ENCODE data around the gene CCDC188. TPM values are rescaled to one million over a fixed set of nuclear protein-coding genes. Genes with fewer than 3 reads are reported as not detected.

CCDC188 gene
- total RNA-seq, 2 experiments from 2014 or later = not detected

DNA sequence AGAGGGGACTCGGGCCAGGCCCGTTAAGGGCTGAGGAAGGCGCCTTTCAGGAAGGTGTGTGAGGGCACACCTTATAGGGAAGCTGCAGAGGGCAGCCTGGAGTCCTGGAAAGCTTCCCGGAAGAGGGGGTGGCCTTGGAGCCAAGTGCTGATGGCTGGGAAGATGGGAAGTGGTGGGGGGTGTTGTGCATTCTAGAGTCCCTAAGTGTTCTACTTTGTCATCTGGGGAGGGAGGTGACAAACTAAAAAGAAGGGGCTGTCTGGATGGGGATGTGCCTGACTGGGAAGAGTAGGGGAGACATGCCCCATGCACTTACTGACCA lies 12.5 kb downstream of the CCDC188 start:
- POLR2A ChIA-PET = no interaction called here
- CTCF ChIA-PET = interaction anchor here (0.8 to 1.6 kb wide), 2 partner anchors 9 to 147 kb away, joined by 3 to 5 read pairs; no protein-coding TSS in a partner anchor

DNA sequence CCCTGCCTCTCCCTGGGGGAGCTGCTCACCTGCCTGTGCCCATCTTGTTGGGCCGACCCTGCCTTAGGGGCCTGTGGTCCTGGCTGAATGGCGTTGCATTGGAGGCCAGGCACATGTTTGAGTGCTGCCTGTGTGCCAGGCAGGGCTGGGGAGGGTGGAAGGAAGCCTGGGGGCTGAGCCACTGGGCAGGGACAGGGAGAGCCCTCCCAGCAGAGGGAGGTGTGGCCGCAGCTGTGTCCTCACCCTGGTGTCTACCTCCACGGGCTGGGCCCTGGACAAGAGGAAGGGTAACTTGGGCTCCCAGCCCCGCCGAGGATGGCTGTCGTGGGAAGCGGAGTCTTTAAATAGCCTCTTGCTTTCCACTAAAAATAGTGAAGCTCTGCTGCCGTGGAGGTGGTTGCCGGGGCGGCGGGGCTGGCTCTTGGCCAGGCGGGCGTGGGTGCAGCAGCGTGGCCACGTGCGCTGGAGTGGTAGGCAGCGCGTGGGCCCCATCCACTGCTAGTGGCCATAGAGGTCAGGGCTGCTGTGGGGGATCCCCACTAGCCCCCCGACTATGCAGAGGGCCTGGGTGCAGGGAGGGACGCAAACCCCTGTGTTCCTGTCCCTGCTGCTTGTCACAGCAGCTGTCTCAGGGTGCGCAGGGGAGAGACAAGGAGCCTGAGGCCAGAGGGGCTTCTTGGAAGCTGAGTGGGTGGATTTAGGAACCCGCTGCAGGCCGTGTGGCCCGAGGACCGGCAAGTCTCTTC lies 13.0 kb downstream of the CCDC188 start:
- CTCF ChIA-PET = interaction anchor here (1.6 kb wide), 1 partner anchor 9 kb away, joined by 5 read pairs; no protein-coding TSS in a partner anchor
- POLR2A ChIA-PET = no interaction called here

DNA sequence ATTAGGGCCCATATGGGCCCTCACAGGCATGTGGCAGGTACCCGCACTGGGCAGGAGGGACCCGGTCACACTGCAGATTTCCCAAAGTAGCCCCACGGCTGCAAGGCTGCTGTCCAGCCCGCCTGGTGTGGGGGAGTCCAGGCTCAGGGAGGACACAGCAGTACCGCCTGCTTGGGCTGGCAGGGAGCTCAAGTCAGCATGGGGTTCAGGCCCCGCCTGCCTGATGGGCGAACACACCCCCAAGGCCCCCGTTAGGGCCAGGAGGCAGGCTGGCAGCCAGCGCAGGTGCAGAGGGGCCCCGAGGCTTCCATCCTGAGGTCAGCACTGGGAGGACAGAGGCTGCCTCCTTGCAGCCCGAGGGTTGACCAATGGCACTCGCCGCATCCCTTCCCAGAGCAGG lies 13.7 kb downstream of the CCDC188 start:
- CTCF ChIA-PET = interaction anchor here (1.6 kb wide), 1 partner anchor 8 kb away, joined by 5 read pairs; no protein-coding TSS in a partner anchor

DNA sequence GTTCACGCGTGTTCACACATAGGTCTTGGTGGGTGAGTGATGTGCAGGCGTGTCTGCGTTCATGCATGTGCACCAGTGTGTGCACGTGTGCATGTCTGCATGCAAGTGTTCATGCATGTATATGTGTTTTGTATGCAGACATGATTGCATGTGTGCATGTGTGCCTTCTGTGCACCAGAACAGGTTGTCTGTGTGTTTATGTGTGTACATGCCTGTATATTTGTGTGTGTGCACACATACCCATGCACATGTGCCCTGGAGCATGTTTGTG lies 14.3 kb downstream of the CCDC188 start:
- ChIA-PET CTCF (interaction anchor here (1.6 kb wide), 1 partner anchor 7 kb away, joined by 5 read pairs; no protein-coding TSS in a partner anchor), POLR2A (no interaction called here)

More for the DNA sequence above, 13.7 kb downstream of the CCDC188 start:
- POLR2A ChIA-PET = no interaction called here

DNA sequence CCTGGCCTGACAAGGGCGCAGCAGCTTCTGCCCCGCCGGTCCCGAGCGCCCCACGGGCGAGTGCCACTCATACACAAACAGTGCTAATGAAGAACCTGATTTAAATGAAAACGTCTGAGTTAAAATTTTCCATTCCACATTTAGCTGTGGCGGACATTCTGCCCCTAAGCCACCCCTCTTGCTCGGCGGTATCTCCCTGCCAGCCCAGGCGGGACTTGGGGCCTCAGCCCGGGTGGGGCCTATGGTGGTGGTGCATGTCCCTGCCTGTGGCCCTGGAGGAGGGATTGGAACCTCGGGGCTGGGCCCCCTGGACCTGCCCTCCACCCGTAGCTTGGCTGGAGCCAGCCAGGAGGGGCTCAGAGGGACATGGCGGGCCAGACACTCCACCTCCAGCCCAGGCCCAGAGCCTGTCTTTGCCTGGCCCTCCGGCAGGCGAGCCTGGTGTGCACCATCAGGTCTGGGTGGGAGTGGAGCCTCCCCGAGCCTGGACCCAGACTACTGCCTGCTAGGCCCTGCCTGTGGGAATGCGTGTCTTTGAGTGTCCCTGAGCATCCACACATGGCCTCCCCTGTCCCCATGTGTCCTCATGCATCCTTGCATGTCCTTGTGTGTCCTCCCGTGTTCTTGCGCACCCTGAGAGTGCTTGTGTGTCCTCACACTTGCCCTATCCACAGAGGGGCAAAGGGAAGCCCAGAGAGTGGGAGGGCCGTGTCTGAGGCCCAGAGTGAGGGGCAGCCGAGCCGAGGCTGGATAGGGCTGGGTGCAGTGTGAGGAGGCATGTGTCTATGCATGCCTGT lies 14.9 kb downstream of the CCDC188 start:
- CTCF ChIA-PET = no interaction called here
- POLR2A ChIA-PET = no interaction called here

DNA sequence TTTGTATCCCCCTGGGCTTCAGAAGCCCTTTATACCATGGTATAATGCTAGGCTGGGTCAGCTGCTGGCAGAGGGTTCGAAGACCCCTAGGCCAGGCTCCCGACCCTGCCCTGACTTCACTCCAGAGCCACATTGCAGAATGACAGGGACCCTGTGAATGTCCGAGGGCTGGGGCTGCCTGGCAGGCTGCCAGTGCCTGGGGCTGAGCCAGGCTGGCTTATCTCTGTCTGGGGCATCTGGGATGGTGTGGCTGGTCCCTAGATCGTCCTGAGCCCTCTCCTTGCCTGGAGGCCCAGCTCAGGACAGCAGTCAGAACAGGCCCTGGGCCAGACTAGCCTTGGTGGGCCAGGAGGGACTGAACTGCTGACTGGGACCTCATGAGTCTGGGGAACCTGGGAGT lies 15.6 kb downstream of the CCDC188 start:
- POLR2A ChIA-PET = no interaction called here

DNA sequence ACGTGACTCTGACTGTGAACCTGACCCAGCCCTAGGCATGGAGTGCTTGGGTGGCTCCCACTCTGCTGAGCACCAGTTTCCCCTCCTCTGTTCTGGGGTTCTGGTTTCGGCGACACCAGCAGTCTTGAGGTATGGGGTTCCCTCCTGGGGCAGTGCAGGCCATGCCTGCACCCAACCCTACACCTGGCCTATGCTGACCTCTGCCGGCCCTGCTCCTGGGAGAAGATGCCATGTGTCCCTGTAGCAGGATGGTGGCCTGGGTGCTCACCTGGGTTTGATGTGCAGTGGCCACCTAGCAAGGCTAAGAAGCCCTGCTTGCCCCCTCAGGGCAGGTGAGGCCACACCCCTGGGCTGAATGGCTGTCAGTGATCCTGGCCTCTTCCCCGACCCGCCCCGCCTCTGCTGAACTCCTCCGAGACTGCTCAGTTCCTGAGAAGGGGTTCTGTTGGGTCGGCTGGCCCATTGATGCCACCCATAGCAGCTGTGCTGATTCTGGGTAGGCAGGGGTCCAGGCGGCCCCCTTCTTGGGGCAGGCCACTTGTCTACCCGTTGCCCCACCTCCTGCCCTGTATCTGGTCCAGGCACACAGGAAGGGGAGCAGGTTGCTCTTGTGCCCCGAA lies 16.8 kb downstream of the CCDC188 start:
- ChIA-PET CTCF (interaction anchor here (0.6 kb wide), 1 partner anchor 49 kb away, joined by 3 read pairs; no protein-coding TSS in a partner anchor), POLR2A (no interaction called here)

More for the DNA sequence above, 15.6 kb downstream of the CCDC188 start:
- CTCF ChIA-PET = no interaction called here

DNA sequence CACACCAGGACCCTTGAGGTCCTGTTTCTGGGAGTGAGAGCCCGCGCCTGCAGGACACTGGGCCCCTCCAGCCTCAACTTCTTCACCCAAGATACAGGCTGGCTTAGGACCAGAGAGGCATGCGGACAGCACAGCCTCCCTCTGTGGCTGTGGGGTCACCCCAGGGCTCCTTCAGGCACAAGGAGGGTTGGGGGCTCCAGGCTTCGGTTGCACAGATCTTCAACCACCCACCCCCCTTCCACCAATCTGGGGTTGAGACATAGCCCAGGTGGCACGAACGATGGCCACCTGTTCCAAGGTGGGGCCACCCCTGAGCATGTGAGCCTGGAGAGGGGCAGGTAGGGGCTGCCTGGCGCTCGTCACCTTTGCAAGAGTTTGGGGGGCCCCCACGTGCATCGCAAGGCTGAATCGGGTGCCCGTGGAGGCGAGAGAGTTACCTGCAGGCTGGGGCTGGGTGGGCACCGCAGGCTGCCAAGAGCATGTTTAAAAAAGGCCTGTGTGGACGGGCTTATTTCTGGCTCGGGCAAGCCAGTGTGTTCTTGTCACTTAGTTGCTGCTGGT lies 18.1 kb downstream of the CCDC188 start:
- ChIA-PET POLR2A (no interaction called here), CTCF (no interaction called here)

DNA sequence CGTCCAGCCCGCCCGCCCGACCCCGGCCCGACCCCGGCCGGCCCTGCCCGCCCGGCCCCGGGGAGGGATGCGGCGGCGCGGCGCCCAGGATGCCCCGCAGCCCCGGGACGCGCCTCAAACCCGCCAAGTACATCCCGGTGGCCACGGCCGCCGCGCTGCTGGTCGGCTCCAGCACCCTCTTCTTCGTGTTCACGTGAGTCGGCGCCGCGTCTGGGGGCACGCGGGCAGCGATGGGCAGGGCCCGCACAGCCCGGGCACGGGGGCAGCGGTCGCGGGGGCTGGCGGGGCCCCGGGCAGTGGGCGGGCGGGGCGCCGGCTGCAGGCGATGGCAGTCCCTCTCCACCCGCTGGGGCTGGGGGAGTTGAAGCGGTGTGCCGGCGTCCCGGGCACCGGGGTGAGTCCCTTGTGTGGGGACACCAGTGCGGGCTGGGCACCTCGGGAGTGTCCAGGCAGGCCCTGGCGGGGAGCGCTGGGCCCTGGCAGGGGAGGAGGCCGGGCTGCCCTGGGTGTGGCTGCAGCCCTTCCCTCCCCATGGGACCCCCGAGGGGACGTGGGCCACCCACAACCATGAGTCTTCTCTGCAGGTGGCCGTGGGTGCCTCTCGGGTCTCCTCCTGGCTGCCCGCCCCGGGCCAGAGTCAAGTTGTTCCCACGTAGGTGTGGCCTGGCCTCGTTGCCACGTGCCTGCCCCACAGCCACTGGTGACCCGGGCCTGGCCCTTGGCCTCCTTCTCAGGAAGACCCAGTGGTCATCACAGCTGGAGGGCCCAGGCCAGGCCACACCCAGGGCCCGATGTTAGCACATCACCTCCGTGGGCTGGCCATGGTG lies 18.8 kb downstream of the CCDC188 start:
- ChIA-PET CTCF (no interaction called here), POLR2A (no interaction called here)

DNA sequence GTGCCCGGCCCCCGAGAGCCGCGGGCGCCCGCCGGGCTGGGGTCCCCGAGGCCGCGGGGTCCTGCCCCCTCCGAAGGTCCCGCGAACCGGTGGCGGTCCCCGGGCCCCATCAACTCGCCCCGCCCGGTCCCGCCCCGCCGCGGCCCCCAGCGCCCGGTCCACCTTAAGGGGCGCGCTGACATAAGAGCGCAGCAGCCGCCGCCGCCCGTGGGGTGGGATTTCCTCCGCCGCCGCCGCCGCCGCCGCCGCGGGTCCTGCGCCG lies 19.3 kb downstream of the CCDC188 start, which contains the start of gene ZDHHC8:
Gene ZDHHC8, plus strand, starts transcription at position 208 of the 262 bp plus-strand sequence. CDS start 144 bp downstream, outside the sequence.
- POLR2A ChIA-PET = interaction anchor here (0.6 kb wide), 1 partner anchor 13 kb away, joined by 3 read pairs; no protein-coding TSS in a partner anchor

DNA sequence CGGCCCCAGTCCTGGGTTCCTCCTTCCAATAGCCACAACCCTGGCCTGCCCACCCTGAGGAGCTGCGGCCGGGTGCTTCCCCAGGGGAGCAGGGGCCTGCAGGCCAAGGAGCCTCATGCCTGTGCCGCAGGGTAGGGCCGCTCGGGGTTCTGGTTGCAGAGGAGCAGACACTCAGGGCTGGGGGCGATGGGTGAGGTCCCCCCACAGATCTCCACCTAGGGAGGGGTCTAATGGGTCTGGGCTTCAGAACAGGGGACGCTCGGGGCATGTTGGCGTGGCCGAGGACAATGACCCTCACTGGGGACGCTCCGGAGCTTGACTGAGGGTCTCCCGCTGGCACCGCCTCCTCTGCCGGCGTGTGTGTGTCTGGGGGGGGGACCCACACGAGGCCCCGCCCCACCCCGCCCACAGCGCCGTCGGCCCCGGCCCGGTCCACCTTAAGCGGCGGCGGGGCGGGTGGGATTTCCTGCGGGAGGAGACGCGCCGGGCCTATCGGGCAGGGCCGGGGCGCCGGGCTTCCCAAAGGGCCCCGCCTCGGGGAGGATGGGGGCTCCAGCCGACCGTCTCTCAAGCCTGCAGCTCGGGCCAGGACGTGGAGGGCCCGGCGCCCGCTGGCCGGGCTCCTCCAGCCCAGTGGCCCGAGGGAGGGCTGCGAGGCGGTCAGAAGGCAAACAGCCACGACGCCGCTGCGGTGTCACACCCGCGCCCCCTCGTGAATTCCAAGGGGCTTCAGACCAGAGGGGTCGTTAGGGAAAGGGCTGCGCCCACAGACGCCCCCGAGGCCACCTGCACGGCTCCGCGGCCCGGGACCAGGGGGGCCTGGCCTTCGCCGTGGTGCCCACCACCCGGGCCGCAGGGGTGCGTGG lies 19.9 kb downstream of the CCDC188 start:
- ChIA-PET POLR2A (interaction anchor here (0.6 to 2.7 kb wide), 2 partner anchors 13 kb away, joined by 3 to 17 read pairs; partner anchors contain the start of gene TRMT2A), CTCF (interaction anchor here (3.1 to 4.1 kb wide), 2 partner anchors 13 to 160 kb away, joined by 14 to 21 read pairs; partner anchors contain the start of gene TRMT2A)

More for the DNA sequence above, 19.3 kb downstream of the CCDC188 start, which contains the start of gene ZDHHC8:
- CTCF ChIA-PET = interaction anchor here (3.1 kb wide), 1 partner anchor 14 kb away, joined by 14 read pairs; the partner anchor contains the start of gene TRMT2A

DNA sequence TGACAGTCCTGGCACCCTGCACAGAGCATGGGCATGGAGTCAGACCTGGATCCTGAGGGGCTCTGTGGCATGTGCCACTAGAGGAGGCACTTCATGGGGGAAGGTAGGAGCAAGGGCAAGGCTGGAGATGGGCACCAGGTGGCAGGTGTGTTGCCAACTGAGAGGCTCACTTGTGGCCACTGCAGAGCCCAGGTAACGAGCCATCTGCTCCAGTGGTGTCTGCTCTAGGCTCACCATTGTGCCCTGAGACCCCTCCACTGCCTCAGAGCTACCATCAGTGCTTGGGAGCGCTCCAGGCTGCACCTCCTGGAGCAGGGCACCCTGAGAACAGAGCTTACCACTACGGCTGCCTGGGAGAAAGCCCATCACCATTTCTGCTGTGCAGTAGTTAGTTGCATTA lies 20.5 kb downstream of the CCDC188 start:
- POLR2A ChIA-PET = interaction anchor here (2.7 kb wide), 1 partner anchor 12 kb away, joined by 17 read pairs; the partner anchor contains the start of gene TRMT2A

DNA sequence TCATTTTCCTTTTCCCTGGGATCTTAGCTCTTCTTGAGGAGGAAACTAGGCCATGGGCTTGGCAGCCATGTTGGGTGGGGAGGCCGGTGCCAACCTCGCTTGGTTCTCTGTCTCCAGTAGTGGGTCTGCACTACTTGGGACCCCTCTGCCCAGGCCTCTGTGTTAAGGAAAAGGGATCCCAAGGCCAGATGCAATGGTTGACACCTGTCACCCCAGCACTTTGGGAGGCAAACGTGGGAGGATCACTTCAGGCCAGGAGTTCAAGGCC lies 21.2 kb downstream of the CCDC188 start:
- ChIA-PET POLR2A (interaction anchor here (2.7 kb wide), 1 partner anchor 12 kb away, joined by 17 read pairs; the partner anchor contains the start of gene TRMT2A), CTCF (interaction anchor here (0.7 to 4.1 kb wide), 7 partner anchors 8 to 182 kb away, joined by 3 to 21 read pairs (median 3); partner anchors contain the start of gene TRMT2A)

More for the DNA sequence above, 20.5 kb downstream of the CCDC188 start:
- CTCF ChIA-PET = interaction anchor here (2.2 to 4.1 kb wide), 3 partner anchors 7 to 160 kb away, joined by 5 to 21 read pairs (median 14); partner anchors contain the start of gene TRMT2A

DNA sequence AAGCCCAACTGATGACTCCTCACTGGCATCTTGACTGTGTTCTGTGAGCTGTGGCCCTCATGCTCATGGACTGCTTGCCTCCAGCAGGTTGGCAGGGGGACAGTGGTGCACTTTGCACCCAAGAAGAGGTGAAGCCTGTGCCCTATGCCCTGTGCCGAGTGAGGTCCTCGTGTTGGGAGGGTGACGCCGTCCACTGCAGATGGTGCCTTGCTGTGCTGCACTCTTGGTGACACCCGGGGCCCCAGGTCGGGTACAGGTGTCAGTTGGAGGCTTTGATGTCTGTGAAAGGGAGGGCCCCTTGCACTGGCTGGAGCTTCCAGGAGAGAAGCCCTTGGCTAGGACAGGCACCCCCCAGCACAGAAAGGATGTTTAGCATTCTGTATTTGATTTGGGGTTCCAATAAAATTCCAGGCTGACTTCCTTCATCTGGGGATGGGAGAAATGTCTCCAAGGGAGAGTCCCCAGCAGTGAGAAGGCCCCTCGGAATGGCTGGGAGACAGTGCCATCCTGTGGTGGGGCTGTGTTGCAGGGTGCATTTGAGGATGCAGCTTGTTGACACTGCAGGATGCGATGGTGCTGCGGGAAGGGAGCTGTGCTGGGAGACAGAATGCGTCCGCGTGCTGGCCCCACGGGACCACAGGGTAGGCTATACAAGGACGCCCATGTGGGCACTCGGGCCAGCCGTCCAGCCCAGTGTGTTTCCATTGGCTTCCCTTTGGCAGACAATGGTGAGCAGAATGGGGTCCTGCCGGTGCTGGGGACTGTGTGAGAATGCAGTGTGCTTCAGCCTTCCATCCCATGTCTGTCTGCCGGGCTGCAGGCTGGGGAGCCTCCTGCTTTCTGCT lies 21.7 kb downstream of the CCDC188 start:
- ChIA-PET POLR2A (interaction anchor here (2.7 kb wide), 1 partner anchor 11 kb away, joined by 17 read pairs; the partner anchor contains the start of gene TRMT2A), CTCF (interaction anchor here (0.5 to 4.1 kb wide), 8 partner anchors 8 to 399 kb away, joined by 3 to 21 read pairs (median 3); partner anchors contain the start of gene TRMT2A)

DNA sequence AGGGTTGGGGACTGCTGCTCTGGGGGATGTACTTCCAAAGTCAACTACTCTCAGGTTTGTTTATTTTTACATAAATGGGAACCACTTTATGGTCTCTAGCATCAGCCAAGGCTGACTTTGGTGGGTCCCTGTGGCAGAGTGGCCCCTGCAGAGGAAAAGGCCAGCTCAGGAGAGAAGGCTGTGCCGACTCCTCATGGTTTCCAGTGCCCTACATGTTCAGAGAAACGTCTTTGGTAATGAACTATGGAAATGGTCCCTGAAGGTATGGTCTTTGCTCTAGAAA lies 22.3 kb downstream of the CCDC188 start:
- CTCF ChIA-PET = interaction anchor here (1.1 to 4.1 kb wide), 4 partner anchors 9 to 158 kb away, joined by 3 to 21 read pairs (median 10); partner anchors contain the start of gene TRMT2A
- POLR2A ChIA-PET = interaction anchor here (2.7 kb wide), 1 partner anchor 11 kb away, joined by 17 read pairs; the partner anchor contains the start of gene TRMT2A

DNA sequence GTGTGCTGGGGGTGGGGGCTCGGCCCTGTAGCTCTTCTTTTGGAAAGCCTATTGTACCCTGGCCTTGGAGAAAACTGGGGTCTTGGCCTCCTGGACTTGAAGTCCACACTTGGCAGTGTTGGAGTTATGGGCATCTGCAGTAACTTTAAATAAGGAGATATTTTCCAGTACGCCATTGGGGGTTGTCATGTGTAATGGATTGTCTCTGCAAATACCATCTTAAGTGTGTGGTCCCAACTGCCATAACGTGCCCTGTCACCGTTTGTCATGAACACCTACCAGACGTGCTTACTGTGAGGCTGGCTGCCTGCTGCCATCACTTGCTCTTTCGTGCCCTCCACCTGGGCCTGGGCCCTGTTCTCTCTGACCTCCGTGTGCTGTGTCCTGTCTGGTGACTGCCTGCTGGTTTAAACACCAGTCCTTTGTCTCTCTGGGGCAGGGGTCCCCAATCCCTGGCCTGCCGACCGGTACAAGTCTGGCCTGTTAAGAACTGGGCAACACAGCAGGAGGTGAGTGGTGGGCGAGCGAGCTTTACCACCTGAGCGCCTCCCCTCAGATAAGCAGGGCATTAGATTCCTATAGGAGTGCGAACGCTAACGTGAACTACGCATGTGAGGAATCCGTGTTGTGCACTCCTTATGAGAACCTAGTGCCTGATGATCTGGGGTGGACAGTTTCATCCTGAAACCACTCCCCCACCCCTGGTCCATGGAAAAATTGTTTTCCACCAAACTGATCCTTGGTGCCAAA lies 22.8 kb downstream of the CCDC188 start:
- POLR2A ChIA-PET = interaction anchor here (2.7 kb wide), 1 partner anchor 10 kb away, joined by 17 read pairs; the partner anchor contains the start of gene TRMT2A
- CTCF ChIA-PET = interaction anchor here (1.1 to 4.1 kb wide), 3 partner anchors 9 to 157 kb away, joined by 3 to 21 read pairs (median 5); no protein-coding TSS in a partner anchor
